Testis (tissue), 3 donors: ENCODE results near the gene UTP4. TPM values are rescaled to one million over a fixed set of nuclear protein-coding genes. Genes with fewer than 3 reads are reported as not detected.
A peak's percentile ranks its signal among the peaks of the same experiment; 100 is the strongest.

Experiments
- DNase-seq: peaks from one replicate; pipeline ENCODE4 v3.0.0-alpha.2; 2019
- H3K27ac ChIP-seq, 2 donors: fragments of 200-600 bp; sonication (generic); one replicate each; pipeline ENCODE4 v1.5.1; 2019
- H3K27me3 ChIP-seq: fragments of 200-600 bp; sonication (generic); one replicate; pipeline ENCODE4 v1.5.1; 2019
- H3K36me3 ChIP-seq: fragments of 200-600 bp; sonication (generic); one replicate; pipeline ENCODE4 v1.5.1; 2017; ENCODE audit warnings: low read depth; ENCODE audit errors: missing control alignments
- H3K4me1 ChIP-seq: fragments of 200-600 bp; sonication (generic); one replicate; pipeline ENCODE4 v1.5.1; 2019
- H3K4me3 ChIP-seq, 2 donors: fragments of 200-600 bp; sonication (generic); one replicate each; pipeline ENCODE4 v1.5.1; 2017 to 2019
- H3K9me3 ChIP-seq: fragments of 200-600 bp; sonication (generic); one replicate; pipeline ENCODE4 v1.5.1; 2017
- POLR2A ChIP-seq: fragments of 450-650 bp; IDR thresholded peaks from one replicate; pipeline ENCODE4 v1.6.1; 2017; ENCODE audit warnings: antibody characterized with exemption, mild to moderate bottlenecking, moderate library complexity
- WGBS, 2 donors: methylation state at CpG; one replicate each; pipeline ENCODE4 v1.1.5; 2018; 5-methylcytosine and 5-hydroxymethylcytosine counted together
- intact Hi-C: fragments of 100-400 bp; cut with DNase I; formaldehyde crosslinking; loops from one replicate; pipeline ENCODE4 v1.15.1; 2023; ENCODE audit warnings: low total_unique reads
- polyA plus RNA-seq: library from polyadenylated mRNA; stranded (reverse); fragments of 350-450 nt; fragmentation: Illumina TruSeq; extraction: RNeasy Lipid Tissue Mini Kit (QIAGEN cat#74804); gene quantifications from one replicate; pipeline ENCODE4 v1.2.3, GENCODE V29; 2014; ENCODE audit warnings: low read depth, low replicate concordance; ENCODE audit not compliant: insufficient read depth
- total RNA-seq, 2 donors: library from RNA; depleted of rRNA; stranded (reverse); fragments of >200 nt; gene quantifications; one replicate each; pipeline ENCODE4 v1.2.3, GENCODE V29; 2016
- TF ChIP-seq, protein P1 (sequence below), 3 experiments: fragments of 450-650 bp in 2 of 3; fragments of 200-600 bp in 1 of 3; sonication (generic) in 1 of 3; IDR thresholded peaks; one replicate each; pipeline ENCODE4 v1.5.1; 2016 to 2019; ENCODE audit warnings: antibody characterized with exemption in 3 of 3, mild to moderate bottlenecking in 2 of 3, moderate library complexity in 1 of 3

Gene UTP4
- total and polyA plus RNA-seq, 3 donors from 2014 or later: 72.8 to 80.5 (median 78.3) TPM

DNA sequence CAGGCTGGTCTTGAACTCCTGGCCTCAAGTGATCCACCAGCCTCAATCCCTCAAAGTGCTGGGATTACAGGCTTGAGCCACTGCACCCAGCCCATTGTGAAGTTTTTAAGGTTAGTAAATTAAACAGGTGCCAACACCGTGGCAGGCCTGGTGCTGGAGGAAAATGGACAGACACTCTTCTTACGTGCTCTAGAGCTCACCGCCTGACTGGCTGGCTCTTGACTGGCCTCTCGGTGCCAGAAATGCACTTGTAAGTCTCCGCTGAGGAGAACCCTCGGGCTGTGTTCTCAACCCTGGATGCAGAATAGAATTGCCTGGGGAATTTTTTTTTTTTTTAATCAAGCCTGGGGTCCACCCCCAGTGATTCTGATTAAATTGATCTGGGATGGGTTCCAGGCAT is 37.3 kb upstream of the UTP4 start:
- no peaks in the 10 kb centered on the region for H3K27me3 ChIP-seq
- peaks cover 6% of the 10 kb centered on the region for H3K4me1 ChIP-seq
- no peak for TF ChIP-seq POLR2A
- TF ChIP-seq, protein P1, sequence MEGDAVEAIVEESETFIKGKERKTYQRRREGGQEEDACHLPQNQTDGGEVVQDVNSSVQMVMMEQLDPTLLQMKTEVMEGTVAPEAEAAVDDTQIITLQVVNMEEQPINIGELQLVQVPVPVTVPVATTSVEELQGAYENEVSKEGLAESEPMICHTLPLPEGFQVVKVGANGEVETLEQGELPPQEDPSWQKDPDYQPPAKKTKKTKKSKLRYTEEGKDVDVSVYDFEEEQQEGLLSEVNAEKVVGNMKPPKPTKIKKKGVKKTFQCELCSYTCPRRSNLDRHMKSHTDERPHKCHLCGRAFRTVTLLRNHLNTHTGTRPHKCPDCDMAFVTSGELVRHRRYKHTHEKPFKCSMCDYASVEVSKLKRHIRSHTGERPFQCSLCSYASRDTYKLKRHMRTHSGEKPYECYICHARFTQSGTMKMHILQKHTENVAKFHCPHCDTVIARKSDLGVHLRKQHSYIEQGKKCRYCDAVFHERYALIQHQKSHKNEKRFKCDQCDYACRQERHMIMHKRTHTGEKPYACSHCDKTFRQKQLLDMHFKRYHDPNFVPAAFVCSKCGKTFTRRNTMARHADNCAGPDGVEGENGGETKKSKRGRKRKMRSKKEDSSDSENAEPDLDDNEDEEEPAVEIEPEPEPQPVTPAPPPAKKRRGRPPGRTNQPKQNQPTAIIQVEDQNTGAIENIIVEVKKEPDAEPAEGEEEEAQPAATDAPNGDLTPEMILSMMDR (IDR thresholded peaks at IDR 0.05): no peak
- no peak overlapping the region for H3K4me3 ChIP-seq
- H3K36me3 ChIP-seq: no peaks in the 10 kb centered on the region
- intact Hi-C loops: no loop called here
- no peak for DNase-seq
- no peak overlapping the region for H3K27ac ChIP-seq
- no peaks in the 10 kb centered on the region for H3K9me3 ChIP-seq
- WGBS, 2 donors: 92 to 94% methylated on average over 6 of the region's 6 CpGs

DNA sequence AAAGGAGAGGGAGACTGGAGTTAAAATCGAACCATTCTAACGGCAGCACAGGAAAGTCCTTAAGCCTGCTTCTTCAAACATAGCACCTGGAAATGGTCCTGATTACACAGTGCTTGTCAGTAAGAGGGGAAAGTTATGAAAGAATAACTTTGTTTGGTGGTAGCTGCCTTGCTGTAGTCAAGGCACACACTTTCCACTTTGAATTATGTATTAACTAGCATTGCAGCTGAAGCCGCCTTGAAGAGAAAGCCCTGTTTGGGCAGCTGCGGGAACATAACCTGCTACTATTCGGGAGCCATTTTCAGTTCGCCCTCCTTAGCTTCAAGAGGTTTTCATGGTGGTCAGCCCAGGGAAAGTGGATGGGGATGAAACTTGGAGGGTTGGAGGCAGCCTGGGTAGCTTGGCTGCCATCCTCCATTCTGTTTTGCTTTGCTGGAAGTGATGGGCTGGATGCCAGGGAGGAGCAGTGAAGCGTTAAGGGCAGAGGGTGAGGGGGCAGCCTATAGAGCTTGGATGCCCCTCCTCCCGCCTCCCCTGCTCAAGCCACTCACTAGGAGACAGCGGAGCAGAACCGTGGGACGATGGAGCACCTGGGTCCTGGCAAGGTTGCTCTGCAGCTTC is 32.3 kb upstream of the UTP4 start:
- no peak for TF ChIP-seq POLR2A
- TF ChIP-seq, protein P1 (IDR thresholded peaks at IDR 0.05): no peak
- H3K27me3 ChIP-seq: no peaks in the 10 kb centered on the region
- H3K4me1 ChIP-seq: peaks cover 1% of the 10 kb centered on the region
- H3K27ac ChIP-seq: no peak overlapping the region
- H3K4me3 ChIP-seq: no peak overlapping the region
- H3K36me3 ChIP-seq: no peaks in the 10 kb centered on the region
- WGBS, 2 donors: 67% methylated on average over 6 to 11 of the region's 11 CpGs
- H3K9me3 ChIP-seq: no peaks in the 10 kb centered on the region
- no peak for DNase-seq
- intact Hi-C loops: no loop called here

DNA sequence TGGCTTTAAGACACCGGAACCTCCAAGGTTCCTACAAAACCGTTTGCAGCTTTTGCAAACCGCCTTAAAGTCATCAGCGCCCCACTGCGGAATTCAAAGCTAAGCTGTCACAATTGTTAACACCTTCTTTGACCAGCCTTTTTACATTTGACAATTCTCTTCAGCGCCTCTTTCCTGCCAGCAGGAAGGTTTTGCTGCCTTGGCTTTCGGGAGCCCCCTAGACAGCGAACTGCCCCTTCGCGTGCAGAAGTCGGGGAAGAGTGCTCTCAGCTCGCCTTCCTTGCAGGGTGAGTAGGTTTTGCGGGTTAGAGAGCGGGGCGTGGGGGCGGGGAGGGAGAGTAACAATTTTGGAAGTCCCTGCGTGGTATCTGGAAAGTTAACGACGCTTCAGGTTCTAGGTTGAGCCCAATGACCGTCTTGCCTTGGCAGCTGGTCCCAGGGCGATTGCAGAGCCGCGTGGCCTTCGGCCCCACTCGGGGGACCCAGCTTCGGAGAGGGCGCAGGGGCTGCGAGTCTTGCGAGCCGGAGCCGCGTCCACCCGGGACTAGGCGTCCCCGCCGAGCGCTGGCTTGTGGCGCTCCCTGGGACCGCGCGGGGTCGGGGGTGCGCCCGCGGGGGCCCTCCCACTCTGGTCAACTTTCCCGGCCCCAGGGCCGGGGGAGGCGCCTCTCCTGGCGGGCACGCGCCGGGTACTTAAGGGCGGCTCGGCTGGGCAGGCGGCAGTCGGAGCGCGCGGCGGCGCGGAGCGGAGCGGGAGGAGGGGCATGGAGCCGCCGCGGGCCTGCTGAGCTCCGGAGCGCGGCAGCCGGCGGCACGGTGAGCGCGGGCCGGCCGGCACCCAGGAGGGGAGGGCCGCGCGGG is 26.7 kb upstream of the UTP4 start, which contains the start of gene HAS3:
Gene HAS3 (plus strand): TSS at position 153 of the 861 bp plus-strand sequence. CDS start 3,743 bp downstream, outside the sequence.
- no peak within 1 kb of the TSS for H3K27ac ChIP-seq
- peaks cover 21% of the 10 kb centered on the region for H3K4me1 ChIP-seq
- 0% methylated on average over 16 to 46 of the region's 80 CpGs for WGBS, 2 donors
- peak within 1 kb of the TSS; percentile 52 to 63 for H3K4me3 ChIP-seq
- H3K36me3 ChIP-seq: no peaks in the 10 kb centered on the region
- no peak for TF ChIP-seq POLR2A
- TF ChIP-seq, protein P1 (IDR thresholded peaks at IDR 0.05): peak in 1 of 3 experiments; percentile 9
- peak; percentile 75 for DNase-seq
- H3K27me3 ChIP-seq: no peaks in the 10 kb centered on the region
- intact Hi-C loops: no loop called here
- H3K9me3 ChIP-seq: no peaks in the 10 kb centered on the region

DNA sequence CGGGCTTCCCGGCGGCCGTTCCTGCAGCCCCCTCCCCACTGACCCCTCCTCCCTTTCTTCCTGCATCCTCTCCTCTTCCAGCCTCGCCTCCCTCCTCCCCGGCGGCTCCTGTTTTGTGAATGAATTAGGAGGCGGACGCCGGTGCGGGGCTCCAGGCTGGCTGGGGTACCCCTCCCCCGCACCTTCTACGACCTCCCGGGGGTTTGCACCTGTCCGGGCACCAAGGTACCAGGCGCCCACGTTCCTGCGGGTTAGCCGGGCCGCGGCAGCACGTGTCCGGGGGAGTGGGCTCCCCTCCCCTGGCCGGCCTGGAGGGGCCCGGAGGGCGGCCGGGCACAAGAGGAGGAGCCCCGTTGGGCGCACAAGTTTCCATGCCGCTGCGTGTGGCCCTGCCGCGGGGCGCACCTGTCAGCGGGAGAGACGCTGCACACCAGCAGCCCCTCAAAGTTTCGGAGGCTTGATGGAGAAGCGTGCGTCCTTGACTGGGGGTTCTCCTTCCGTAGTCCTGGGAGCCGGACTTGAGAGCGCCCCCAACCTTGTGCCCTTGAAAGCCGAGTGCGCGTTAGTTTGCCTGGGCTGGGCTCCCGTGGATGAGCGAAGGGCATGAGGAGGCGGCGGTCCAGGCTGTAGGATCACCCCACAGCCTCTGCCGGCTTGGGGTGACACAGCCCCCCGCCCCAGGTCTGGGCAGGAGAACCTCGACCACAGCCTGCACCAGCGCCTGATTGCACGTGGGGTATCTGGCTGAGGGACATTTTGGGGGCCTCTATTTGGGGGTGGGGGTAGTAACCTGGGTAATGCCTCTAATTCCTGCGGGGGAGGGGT is 25.7 kb upstream of the UTP4 start:
- TF ChIP-seq, protein P1 (IDR thresholded peaks at IDR 0.05): no peak
- TF ChIP-seq POLR2A: no peak
- Histone ChIP-seq H3K9me3 (no peaks in the 10 kb centered on the region), H3K4me3 (peak overlapping the region in 1 of 2 donors; percentile 47), H3K4me1 (peaks cover 21% of the 10 kb centered on the region), H3K27me3 (no peaks in the 10 kb centered on the region), H3K36me3 (no peaks in the 10 kb centered on the region), H3K27ac (no peak overlapping the region)
- no peak for DNase-seq
- intact Hi-C loops: no loop called here
- 1% methylated on average over 20 to 54 of the region's 55 CpGs for WGBS, 2 donors
